OCI-LY1 (cell line): Measurements from ENCODE around the gene LRFN3.

Experiments used
- CTCF ChIP-seq: fragments of 200-600 bp; sonication (generic), shearing (Covaris generic); IDR thresholded peaks from 2 replicates; pipeline ENCODE4 v1.5.1; 2017; ENCODE audit warnings: mild to moderate bottlenecking, antibody characterized with exemption, low read length, moderate library complexity, mixed read lengths
- EZH2 ChIP-seq: fragments of 200-600 bp; sonication (generic), shearing (Covaris generic); IDR thresholded peaks from 2 replicates; pipeline ENCODE4 v1.8.0; 2017; ENCODE audit warnings: borderline replicate concordance, mixed run types, mild to moderate bottlenecking, antibody characterized with exemption, low read length, moderate library complexity, mixed read lengths

DNA sequence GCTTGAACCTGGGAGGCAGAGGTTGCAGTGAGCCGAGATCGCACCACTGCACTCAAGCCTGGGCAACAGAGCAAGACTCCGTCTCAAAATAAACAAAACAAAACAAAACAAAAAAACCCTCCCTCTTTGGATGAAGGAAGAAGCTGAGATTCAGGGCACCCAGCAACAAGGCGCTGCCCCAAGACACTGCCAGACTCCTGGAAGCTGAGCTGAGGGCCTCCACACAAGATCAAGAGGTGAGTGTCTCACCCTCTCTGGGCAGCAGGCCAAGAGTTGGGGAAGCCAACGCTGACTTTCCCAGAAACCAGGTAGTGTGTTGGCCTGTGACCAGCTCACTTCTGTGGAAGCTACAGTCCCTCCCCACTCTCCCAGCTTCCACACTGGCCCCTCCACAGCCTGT lies 24.4 kb upstream of the LRFN3 start:
- no peak for TF ChIP-seq EZH2
- TF ChIP-seq CTCF, result no peak
